ENCODE measurements around the gene RNPEP. TPM values are rescaled to one million over a fixed set of nuclear protein-coding genes. Genes with fewer than 3 reads are reported as not detected.
"Not testable (repeated sequence)": the region's sequence is repeated elsewhere in the genome, so short reads cannot be mapped to it uniquely, and the experiment has no call there.

RNPEP gene
- total RNA-seq, 1 experiment from 2014 or later: 69.7 TPM

DNA sequence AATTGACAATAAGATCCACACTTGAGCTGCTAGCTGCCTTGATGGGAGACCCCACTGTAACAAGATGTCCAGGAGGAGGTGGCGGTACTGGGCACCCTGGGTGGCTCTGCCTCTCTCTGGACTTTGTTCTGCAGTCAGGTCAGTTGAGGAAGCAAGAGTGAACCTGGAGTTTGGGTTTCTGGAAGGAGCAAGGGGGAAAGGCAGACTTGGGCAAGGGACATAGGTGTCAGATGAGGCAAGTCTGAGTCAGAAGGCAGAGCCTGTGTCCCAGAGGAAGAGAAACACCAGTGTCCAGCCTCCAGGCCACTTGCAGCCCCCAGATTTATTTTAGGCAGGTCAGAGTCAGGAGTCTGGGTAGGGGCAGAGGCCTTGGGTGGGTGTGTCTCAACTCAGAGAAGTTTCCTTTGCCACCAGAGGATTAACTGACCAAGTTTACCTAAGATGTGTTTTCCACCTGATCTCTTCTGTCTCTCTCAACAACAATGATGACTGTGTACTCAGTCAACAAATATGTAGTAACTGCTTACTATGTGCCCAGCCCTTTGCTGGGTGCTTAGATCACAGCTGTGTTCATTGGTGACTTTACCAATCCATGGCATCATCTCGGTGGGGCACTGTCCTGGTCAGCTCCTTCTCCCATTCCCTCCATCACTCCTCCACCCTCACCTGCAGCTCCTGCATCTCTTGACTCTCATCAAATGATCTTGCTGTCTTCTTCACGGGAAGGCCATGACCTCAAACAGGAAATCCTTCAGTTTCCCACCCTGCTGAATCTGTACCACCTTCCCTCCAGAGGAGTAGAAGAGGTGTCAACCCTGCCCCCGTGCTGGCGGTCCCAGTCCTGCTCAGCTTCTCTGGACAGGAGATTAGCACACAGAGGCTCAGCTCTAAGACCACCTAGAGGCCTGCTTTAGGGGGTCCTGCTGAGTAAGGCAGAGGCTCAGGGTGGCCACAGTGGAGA lies 64.6 kb downstream of the RNPEP start:
- H3K36me3 ChIP-seq: no peaks in the 10 kb centered on the region
- no peak overlapping the region for H3K27ac ChIP-seq
- H3K4me1 ChIP-seq (replicated peaks): peaks cover 13% of the 10 kb centered on the region
- H3K9me3 ChIP-seq (replicated peaks): no peaks in the 10 kb centered on the region
- no peak overlapping the region for H3K4me3 ChIP-seq
- DNase-seq (ENCODE audit: low read depth in 1 of 2, low spot score in 2 of 2): no peak
- no peaks in the 10 kb centered on the region for H3K27me3 ChIP-seq (replicated peaks)

DNA sequence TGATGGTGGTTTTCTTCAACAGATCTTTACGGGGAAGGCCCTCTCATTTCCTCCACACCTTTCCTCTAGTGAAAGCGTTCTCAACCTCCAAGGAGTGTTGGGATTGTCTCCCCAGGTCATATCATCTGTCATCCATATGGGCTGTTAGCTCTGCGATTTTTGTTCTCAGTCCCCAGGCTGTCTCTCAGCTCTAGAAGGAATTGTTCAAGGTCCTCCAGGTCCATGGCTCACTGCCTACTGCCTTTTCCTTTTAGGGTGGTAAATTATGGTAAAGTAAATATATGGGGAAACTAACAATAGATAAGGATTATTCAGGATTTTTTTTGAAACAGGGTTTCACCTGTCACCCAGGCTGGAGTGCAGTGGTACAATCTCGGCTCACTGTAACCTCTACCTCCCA lies 65.5 kb downstream of the RNPEP start:
- H3K27ac ChIP-seq: no peak overlapping the region
- H3K36me3 ChIP-seq: no peaks in the 10 kb centered on the region
- peaks cover 13% of the 10 kb centered on the region for H3K4me1 ChIP-seq (replicated peaks)
- no peak overlapping the region for H3K4me3 ChIP-seq
- no peaks in the 10 kb centered on the region for H3K27me3 ChIP-seq (replicated peaks)
- DNase-seq (ENCODE audit: low read depth in 1 of 2, low spot score in 2 of 2): no peak
- H3K9me3 ChIP-seq (replicated peaks): no peaks in the 10 kb centered on the region

GRCh38 chr1:202049129-202049528 lies 66.7 kb downstream of the RNPEP start:
- H3K4me3 ChIP-seq: no peak overlapping the region
- H3K9me3 ChIP-seq (replicated peaks): no peaks in the 10 kb centered on the region
- H3K4me1 ChIP-seq (replicated peaks): peaks cover 13% of the 10 kb centered on the region
- H3K27ac ChIP-seq: no peak overlapping the region
- no peak for DNase-seq (ENCODE audit: low read depth in 1 of 2, low spot score in 2 of 2)
- H3K36me3 ChIP-seq: no peaks in the 10 kb centered on the region
- H3K27me3 ChIP-seq (replicated peaks): no peaks in the 10 kb centered on the region

DNA sequence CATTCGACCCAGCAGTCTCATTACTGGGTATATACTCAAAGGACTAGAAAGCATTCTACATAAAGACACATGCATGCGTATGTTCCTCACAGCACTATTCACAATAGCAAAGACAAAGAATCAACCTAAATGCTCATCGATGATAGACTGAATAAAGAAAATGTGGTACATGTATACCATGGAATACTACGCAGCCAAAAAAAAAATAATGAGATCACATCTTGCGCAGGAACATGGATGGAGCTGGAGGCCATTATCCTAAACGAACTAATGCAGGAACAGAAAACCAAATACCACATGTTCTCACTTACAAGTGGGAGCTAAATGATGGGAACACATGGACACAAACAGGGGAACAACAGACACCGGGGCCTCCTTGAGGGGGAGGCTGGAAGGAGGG lies 71.6 kb downstream of the RNPEP start:
- Histone ChIP-seq H3K36me3 (no peaks in the 10 kb centered on the region), H3K4me3 (no peak overlapping the region)
- no peak for DNase-seq (ENCODE audit: low read depth in 1 of 2, low spot score in 2 of 2)

GRCh38 chr1:202054673-202055072 lies 72.2 kb downstream of the RNPEP start:
- not testable (repeated sequence) for H3K27ac ChIP-seq; H3K4me3 ChIP-seq; H3K9me3 ChIP-seq (replicated peaks); DNase-seq (ENCODE audit: low read depth in 1 of 2, low spot score in 2 of 2); H3K36me3 ChIP-seq; H3K27me3 ChIP-seq (replicated peaks)
- peaks cover 33% of the 10 kb centered on the region for H3K4me1 ChIP-seq (replicated peaks)

More for the DNA sequence above, 71.6 kb downstream of the RNPEP start:
- Histone ChIP-seq H3K27ac (no peak overlapping the region), H3K4me1 (replicated peaks) (peaks cover 27% of the 10 kb centered on the region), H3K27me3 (replicated peaks) (no peaks in the 10 kb centered on the region), H3K9me3 (replicated peaks) (no peaks in the 10 kb centered on the region)

Other genes starting within 250 kb of the RNPEP start
- 19.5 and 25.9 TPM in 2 replicates for gene IPO9, start 153.5 kb upstream of the RNPEP start, total RNA-seq (2014; rRNA removed; shearing (Covaris generic))
- 31.9 and 43.4 TPM in 2 replicates for gene SHISA4, start 93.8 kb upstream of the RNPEP start, total RNA-seq (2014; rRNA removed; shearing (Covaris generic))
- gene LMOD1, start 36.1 kb upstream of the RNPEP start, total RNA-seq (2014; rRNA removed; shearing (Covaris generic)): 6.4 and 8.1 TPM in 2 replicates
- 87.5 and 108 TPM in 2 replicates for gene TIMM17A, start 27.1 kb upstream of the RNPEP start, total RNA-seq (2014; rRNA removed; shearing (Covaris generic))
- gene ELF3, start 27.9 kb downstream of the RNPEP start, total RNA-seq (2014; rRNA removed; shearing (Covaris generic)): 0.05 TPM in 1 of 2 replicates, not detected in the other
- gene GPR37L1, start 140.3 kb downstream of the RNPEP start, total RNA-seq (2014; rRNA removed; shearing (Covaris generic)): 0.05 TPM in 1 of 2 replicates, not detected in the other
- gene ARL8A, start 162.1 kb downstream of the RNPEP start, total RNA-seq (2014; rRNA removed; shearing (Covaris generic)): 21.1 and 31.7 TPM in 2 replicates
- not detected in 2 replicates for gene PTPN7, start 178.0 kb downstream of the RNPEP start, total RNA-seq (2014; rRNA removed; shearing (Covaris generic))
- gene LGR6, start 211.2 kb downstream of the RNPEP start, total RNA-seq (2014; rRNA removed; shearing (Covaris generic)): not detected in 2 replicates

Measured in SJSA1 (cell line).